Measurements from ENCODE around the gene ARG2. TPM values are rescaled to one million over a fixed set of nuclear protein-coding genes. Genes with fewer than 3 reads are reported as not detected.

The ARG2 gene
- total RNA-seq, 1 donor from 2014 or later, result 2.0 TPM

- no peak overlapping the region for H3K4me3 ChIP-seq
- peaks cover 7% of the 10 kb centered on the region for H3K4me1 ChIP-seq
- H3K27ac ChIP-seq, result no peak overlapping the region
- no peak for DNase-seq
- peaks cover under 1% of the 10 kb centered on the region for H3K36me3 ChIP-seq
- ATAC-seq, result peak; percentile 42
- no peaks in the 10 kb centered on the region for H3K9me3 ChIP-seq
- no peaks in the 10 kb centered on the region for H3K27me3 ChIP-seq
- TF ChIP-seq CTCF (IDR thresholded peaks at IDR 0.05), result no peak
- intact Hi-C loops (cut with DNase I), result no loop called here
These were observed 46.1 kb downstream of the ARG2 start for GRCh38 chr14:67665868-67666267.

- TF ChIP-seq CTCF (IDR thresholded peaks at IDR 0.05), result peak; percentile 53
- DNase-seq, result no peak
These were observed 47.2 kb downstream of the ARG2 start for GRCh38 chr14:67666750-67667449.

GRCh38 chr14:67668559-67668958 lies 48.8 kb downstream of the ARG2 start:
- no peaks in the 10 kb centered on the region for H3K36me3 ChIP-seq
- no peak overlapping the region for H3K27ac ChIP-seq
- DNase-seq, result no peak
- H3K4me1 ChIP-seq, result peaks cover 30% of the 10 kb centered on the region
- no peaks in the 10 kb centered on the region for H3K27me3 ChIP-seq
- intact Hi-C loops (cut with DNase I), result no loop called here
- no peaks in the 10 kb centered on the region for H3K9me3 ChIP-seq
- no peak for TF ChIP-seq CTCF (IDR thresholded peaks at IDR 0.05)
- H3K4me3 ChIP-seq, result no peak overlapping the region
- no peak for ATAC-seq

More at GRCh38 chr14:67666750-67667449, 47.2 kb downstream of the ARG2 start:
- H3K27ac ChIP-seq, result no peak overlapping the region
- ATAC-seq, result peak; percentile 88
- H3K4me3 ChIP-seq, result no peak overlapping the region
- intact Hi-C loops (cut with DNase I), result no loop called here
- H3K27me3 ChIP-seq, result no peaks in the 10 kb centered on the region
- H3K9me3 ChIP-seq, result no peaks in the 10 kb centered on the region
- peaks cover 14% of the 10 kb centered on the region for H3K4me1 ChIP-seq
- H3K36me3 ChIP-seq, result no peaks in the 10 kb centered on the region

GRCh38 chr14:67673451-67673850 lies 53.7 kb downstream of the ARG2 start:
- DNase-seq (no peak), ATAC-seq (no peak)
- no peaks in the 10 kb centered on the region for H3K27me3 ChIP-seq
- H3K27ac ChIP-seq, result peak overlapping the region; percentile 100
- TF ChIP-seq CTCF (IDR thresholded peaks at IDR 0.05), result no peak
- H3K4me1 ChIP-seq, result peaks cover 32% of the 10 kb centered on the region
- H3K36me3 ChIP-seq, result peaks cover 9% of the 10 kb centered on the region
- intact Hi-C loops (cut with DNase I), result no loop called here
- peak overlapping the region; percentile 98 for H3K4me3 ChIP-seq
- no peaks in the 10 kb centered on the region for H3K9me3 ChIP-seq

- Histone ChIP-seq H3K27ac (peak overlapping the region; percentile 100), H3K9me3 (no peaks in the 10 kb centered on the region), H3K4me1 (peaks cover 32% of the 10 kb centered on the region), H3K4me3 (peak overlapping the region; percentile 98), H3K27me3 (no peaks in the 10 kb centered on the region), H3K36me3 (peaks cover 9% of the 10 kb centered on the region)
- TF ChIP-seq CTCF (IDR thresholded peaks at IDR 0.05), result peak; percentile 26
- DNase-seq (peak; percentile 87), ATAC-seq (peak; percentile 85)
- intact Hi-C loops (cut with DNase I), result no loop called here
These were observed 54.4 kb downstream of the ARG2 start for GRCh38 chr14:67674139-67674479.

All from upper lobe of right lung (tissue), 1 donor.